ENCODE results near the gene GADL1.

The GADL1 gene

GRCh38 chr3:30778933-30779332 is 115.5 kb downstream of the GADL1 start:
- no peak for TF ChIP-seq CTCF (IDR thresholded peaks at IDR 0.05)

GRCh38 chr3:30777426-30778113 is 116.9 kb downstream of the GADL1 start:
- no peak for TF ChIP-seq CTCF (IDR thresholded peaks at IDR 0.05)

GRCh38 chr3:30776186-30776815 is 118.2 kb downstream of the GADL1 start:
- no peak for TF ChIP-seq CTCF (IDR thresholded peaks at IDR 0.05)

GRCh38 chr3:30775040-30775439 is 119.4 kb downstream of the GADL1 start:
- no peak for TF ChIP-seq CTCF (IDR thresholded peaks at IDR 0.05)

GRCh38 chr3:30774062-30774461 is 120.4 kb downstream of the GADL1 start:
- TF ChIP-seq CTCF (IDR thresholded peaks at IDR 0.05), result no peak

GRCh38 chr3:30770387-30770786 is 124.1 kb downstream of the GADL1 start:
- TF ChIP-seq CTCF (IDR thresholded peaks at IDR 0.05), result no peak

GRCh38 chr3:30768703-30769550 is 125.5 kb downstream of the GADL1 start:
- peak; percentile 85 for TF ChIP-seq CTCF (IDR thresholded peaks at IDR 0.05)
